HG03103 (cell line): Measurements from ENCODE around the gene NCAPG.
"Not testable (repeated sequence)": the region's sequence is repeated elsewhere in the genome, so short reads cannot be mapped to it uniquely, and the experiment has no call there.

Source experiments
- ATAC-seq: cut with Tn5 transposase; IDR thresholded peaks from one replicate; pipeline ENCODE4 v1.9.1; 2021; ENCODE audit warnings: low read depth; ENCODE audit not compliant: unreplicated experiment

The NCAPG gene

GRCh38 chr4:17794730-17795129 lies 16.0 kb upstream of the NCAPG start:
- no peak for ATAC-seq

GRCh38 chr4:17797808-17798207 lies 13.0 kb upstream of the NCAPG start:
- ATAC-seq = peak; percentile 38

- no peak for ATAC-seq
Observed at GRCh38 chr4:17805580-17806155, 5.1 kb upstream of the NCAPG start.

GRCh38 chr4:17807446-17807845 lies 3.3 kb upstream of the NCAPG start:
- ATAC-seq = no peak

GRCh38 chr4:17809667-17810066 lies 1.1 kb upstream of the NCAPG start:
- ATAC-seq = no peak

- peak; percentile 15 for ATAC-seq
Observed at GRCh38 chr4:17811078-17811603, 362 bp downstream of the NCAPG start.

GRCh38 chr4:17812125-17812524 lies 1.3 kb downstream of the NCAPG start:
- no peak for ATAC-seq

- no peak for ATAC-seq
Observed at GRCh38 chr4:17812801-17813200, 2.0 kb downstream of the NCAPG start.

GRCh38 chr4:17814140-17814539 lies 3.4 kb downstream of the NCAPG start:
- ATAC-seq = no peak

GRCh38 chr4:17816142-17816541 lies 5.4 kb downstream of the NCAPG start:
- no peak for ATAC-seq

GRCh38 chr4:17817027-17817426 lies 6.2 kb downstream of the NCAPG start:
- peak; percentile 85 for ATAC-seq

- ATAC-seq = no peak
Observed at GRCh38 chr4:17823871-17824669, 13.3 kb downstream of the NCAPG start.

- ATAC-seq = no peak
Observed at GRCh38 chr4:17846266-17846665, 35.5 kb downstream of the NCAPG start.

- ATAC-seq = not testable (repeated sequence)
Observed at GRCh38 chr4:17850295-17850694, 39.5 kb downstream of the NCAPG start.

GRCh38 chr4:17851959-17852358 lies 41.2 kb downstream of the NCAPG start:
- ATAC-seq = no peak

GRCh38 chr4:17854036-17854435 lies 43.3 kb downstream of the NCAPG start:
- ATAC-seq = no peak

- ATAC-seq = no peak
Observed at GRCh38 chr4:17859793-17860406, 49.1 kb downstream of the NCAPG start.

GRCh38 chr4:17861906-17862305 lies 51.1 kb downstream of the NCAPG start:
- not testable (repeated sequence) for ATAC-seq

- ATAC-seq = no peak
Observed at GRCh38 chr4:17865866-17866363, 55.1 kb downstream of the NCAPG start.

- ATAC-seq = no peak
Observed at GRCh38 chr4:17866810-17867209, 56.0 kb downstream of the NCAPG start.

GRCh38 chr4:17867276-17867675 lies 56.5 kb downstream of the NCAPG start:
- ATAC-seq = no peak
